VCaP (cell line): ENCODE data around the gene GRIN2D.
A peak's percentile ranks its signal among the peaks of the same experiment; 100 is the strongest.

ENCODE experiments used
- H3K27ac ChIP-seq: fragments of 450-650 bp; 2 replicates; pipeline ENCODE4 v1.5.1; 2017
- TF ChIP-seq, protein P1 (sequence below): fragments of 450-650 bp; conservative IDR thresholded peaks from 2 replicates; pipeline ENCODE4 v1.5.1; 2017; ENCODE audit warnings: mild to moderate bottlenecking, moderate library complexity

The GRIN2D gene

DNA sequence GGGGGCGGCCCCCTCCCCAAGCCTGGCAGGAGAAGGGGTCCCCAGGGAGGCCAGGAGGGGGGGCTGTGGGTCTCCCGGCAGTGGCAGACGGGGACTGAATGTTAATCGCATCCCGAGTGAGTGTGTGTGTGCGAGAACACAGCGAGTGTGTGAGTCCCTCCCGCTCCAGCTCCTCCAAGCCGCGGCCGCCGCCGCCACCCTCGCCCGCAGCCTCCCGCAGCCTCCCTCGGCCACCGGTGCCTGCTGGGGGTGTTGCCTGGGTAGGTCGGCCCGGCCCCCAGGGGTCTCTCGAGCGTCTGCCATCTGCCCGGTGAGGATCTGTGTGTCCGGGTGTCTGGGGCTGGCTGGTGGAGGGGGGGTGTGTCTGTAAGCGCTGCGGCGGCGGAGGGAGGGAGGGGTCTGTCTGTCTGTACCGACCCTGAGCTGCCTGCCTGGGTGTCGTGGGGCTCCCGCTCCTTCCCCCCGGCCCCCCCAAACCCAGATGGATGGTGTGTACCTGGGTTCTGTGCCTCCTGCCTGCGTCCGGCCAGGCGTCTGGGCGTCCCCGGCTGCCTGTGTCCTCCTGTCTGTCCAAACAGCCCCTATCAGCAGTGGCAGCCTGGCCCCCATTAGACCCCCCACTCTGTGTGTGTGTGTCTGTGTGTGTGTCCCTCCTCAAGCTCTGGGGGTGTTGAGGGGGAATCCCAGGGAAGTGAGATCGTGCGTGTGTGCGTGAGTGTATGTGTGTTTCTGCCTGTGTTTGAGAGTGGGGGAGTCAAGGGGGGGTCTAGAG is at the start of gene GRIN2D:
Gene GRIN2D (plus strand): TSS at position 110 of the 772 bp plus-strand sequence. CDS start 4,725 bp downstream, outside the sequence.
- peak within 1 kb of the TSS; percentile 58; the same call in 1 of the 2 replicates for H3K27ac ChIP-seq
- TF ChIP-seq, protein P1, sequence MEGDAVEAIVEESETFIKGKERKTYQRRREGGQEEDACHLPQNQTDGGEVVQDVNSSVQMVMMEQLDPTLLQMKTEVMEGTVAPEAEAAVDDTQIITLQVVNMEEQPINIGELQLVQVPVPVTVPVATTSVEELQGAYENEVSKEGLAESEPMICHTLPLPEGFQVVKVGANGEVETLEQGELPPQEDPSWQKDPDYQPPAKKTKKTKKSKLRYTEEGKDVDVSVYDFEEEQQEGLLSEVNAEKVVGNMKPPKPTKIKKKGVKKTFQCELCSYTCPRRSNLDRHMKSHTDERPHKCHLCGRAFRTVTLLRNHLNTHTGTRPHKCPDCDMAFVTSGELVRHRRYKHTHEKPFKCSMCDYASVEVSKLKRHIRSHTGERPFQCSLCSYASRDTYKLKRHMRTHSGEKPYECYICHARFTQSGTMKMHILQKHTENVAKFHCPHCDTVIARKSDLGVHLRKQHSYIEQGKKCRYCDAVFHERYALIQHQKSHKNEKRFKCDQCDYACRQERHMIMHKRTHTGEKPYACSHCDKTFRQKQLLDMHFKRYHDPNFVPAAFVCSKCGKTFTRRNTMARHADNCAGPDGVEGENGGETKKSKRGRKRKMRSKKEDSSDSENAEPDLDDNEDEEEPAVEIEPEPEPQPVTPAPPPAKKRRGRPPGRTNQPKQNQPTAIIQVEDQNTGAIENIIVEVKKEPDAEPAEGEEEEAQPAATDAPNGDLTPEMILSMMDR = peak; percentile 41

DNA sequence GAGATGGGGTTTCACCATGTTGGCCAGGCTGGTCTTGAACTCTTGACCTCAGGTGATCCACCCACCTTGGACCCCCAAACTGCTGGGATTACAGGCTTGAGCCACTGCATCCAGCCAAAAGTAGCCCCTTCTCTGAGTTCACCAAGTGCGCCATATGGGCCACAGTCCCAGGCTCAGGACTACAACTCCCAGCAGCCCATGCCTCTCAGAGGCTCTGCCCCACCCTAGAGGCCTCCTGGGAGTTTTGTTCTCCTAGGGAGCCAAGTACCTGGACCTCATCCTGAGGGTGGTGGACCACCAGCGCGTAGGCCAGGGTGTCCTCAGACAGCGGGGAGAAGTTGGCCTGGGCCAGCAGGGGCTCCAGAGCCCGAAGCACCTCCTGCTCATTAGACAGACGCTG is 48.6 kb upstream of the GRIN2D start:
- TF ChIP-seq, protein P1 = no peak
- no peak overlapping the region for H3K27ac ChIP-seq

DNA sequence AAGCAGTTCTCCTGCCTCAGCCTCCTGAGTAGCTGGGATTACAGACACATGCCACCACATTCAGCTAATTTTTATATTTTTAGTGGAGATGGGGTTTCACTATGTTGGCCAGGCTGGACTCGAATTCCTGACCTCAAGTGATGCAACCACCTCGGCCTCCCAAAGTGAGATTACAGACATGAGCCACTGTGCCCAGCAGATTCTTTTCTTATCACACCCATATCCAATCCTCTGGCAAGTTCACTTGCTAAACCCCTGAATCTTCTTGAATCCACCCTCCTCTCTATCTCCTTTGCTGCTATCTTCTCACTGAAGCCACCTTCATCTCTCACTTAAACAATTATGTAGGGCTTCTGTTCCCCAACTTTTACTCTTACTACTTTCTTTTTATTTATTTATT is 47.3 kb upstream of the GRIN2D start:
- no peak overlapping the region for H3K27ac ChIP-seq
- TF ChIP-seq, protein P1 = no peak

DNA sequence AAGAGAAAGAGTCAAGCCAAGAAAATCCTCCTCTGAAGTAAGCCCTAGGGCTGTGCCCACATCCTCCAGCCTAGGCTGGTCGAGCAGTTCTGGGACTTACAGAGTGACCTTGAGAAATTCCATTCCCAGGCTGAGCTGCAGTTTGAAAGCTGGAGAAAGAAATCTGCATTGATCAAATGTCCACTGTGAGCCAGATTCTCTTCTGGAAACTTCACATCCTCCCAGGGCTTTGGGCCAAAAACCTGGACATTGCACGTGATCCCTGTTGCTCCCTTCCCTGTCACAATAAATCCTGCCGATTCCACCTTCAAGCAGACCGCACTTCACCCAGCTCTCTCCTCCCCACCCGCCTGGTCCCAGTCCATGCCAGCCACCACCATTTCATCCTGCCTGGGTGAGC is 45.4 kb upstream of the GRIN2D start:
- peak overlapping the region; percentile 80 for H3K27ac ChIP-seq
- TF ChIP-seq, protein P1 = no peak

DNA sequence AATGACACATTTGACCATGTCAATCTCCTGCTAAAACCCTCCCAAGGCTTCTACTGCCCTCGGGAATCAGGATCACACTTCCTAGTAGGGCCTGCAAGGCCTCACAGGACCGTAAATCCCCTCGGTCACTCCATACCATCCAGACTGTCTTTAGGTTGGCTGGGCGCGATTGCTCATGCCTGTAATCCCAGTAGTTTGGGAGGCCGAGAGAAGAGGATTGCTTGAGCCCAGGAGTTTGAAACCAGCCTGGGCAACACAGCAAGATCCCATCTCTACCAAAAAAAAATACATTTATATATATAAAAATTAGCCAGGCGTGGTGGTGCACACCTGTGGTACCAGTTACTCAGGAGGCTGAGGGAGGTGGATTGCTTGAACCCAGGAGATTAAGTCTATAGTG is 44.7 kb upstream of the GRIN2D start:
- H3K27ac ChIP-seq = peak overlapping the region; percentile 80
- TF ChIP-seq, protein P1 = no peak

DNA sequence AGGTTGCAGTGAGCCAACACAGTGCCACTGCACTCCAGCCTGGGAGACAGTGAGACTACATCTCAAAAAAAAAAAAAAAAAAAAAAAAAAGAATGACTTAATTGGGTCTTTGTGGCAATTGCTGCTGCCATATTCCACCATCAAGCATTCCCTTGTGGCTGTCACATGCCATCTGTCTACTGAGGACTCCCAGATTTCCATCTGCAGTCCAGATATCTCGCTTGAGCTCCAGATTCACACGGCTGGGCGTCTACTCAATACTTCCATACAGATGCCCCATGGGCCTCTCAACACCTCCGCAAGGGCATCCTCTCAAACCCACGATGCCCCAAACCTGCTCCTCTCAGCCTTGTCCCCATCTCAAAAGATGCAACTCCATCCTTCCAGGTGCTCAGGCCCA is 42.6 kb upstream of the GRIN2D start:
- H3K27ac ChIP-seq = no peak overlapping the region
- TF ChIP-seq, protein P1 = no peak

GRCh38 chr19:48351341-48351752 is 42.1 kb upstream of the GRIN2D start:
- no peak overlapping the region for H3K27ac ChIP-seq
- TF ChIP-seq, protein P1 = peak; percentile 82
